K562 (cell line): ENCODE data around the gene F11R. TPM values are rescaled to one million over a fixed set of nuclear protein-coding genes. Genes with fewer than 3 reads are reported as not detected.

Experiments used
- EP300 ChIP-seq: IDR thresholded peaks from 2 replicates; pipeline ENCODE4 v1.6.1; 2012; ENCODE audit warnings: low read length, improper control_type of control experiment
- FOXK2 ChIP-seq, 2 experiments: fragments of 450-650 bp; IDR thresholded peaks in 1 of 2; conservative IDR thresholded peaks in 1 of 2; 2 replicates each; pipeline ENCODE4 v1.6.1; 2016; ENCODE audit warnings: low read depth in 2 of 2, mild to moderate bottlenecking in 1 of 2
- HMGXB4 ChIP-seq: sonication (generic); formaldehyde crosslinking; IDR thresholded peaks from 2 replicates; pipeline ENCODE4 v1.8.1; 2023; ENCODE audit warnings: mild to moderate bottlenecking, missing genetic modification reagents
- MAZ ChIP-seq, 2 experiments: fragments of 450-650 bp in 1 of 2; sonication (generic) in 1 of 2; formaldehyde crosslinking; IDR thresholded peaks in 1 of 2; conservative IDR thresholded peaks in 1 of 2; 2 replicates each; pipeline versions ENCODE4 v1.4.0 to v1.5.0; 2020; ENCODE audit warnings: mild to moderate bottlenecking in 1 of 2, missing genetic modification reagents in 1 of 2
- MXI1 ChIP-seq: IDR thresholded peaks from 2 replicates; pipeline ENCODE4 v1.6.1; 2011; ENCODE audit warnings: low read depth, mild to moderate bottlenecking, improper control_type of control experiment, low read length
- NR4A1 ChIP-seq, 2 experiments: fragments of 250-450 bp in 1 of 2; fragments of 450-650 bp in 1 of 2; sonication (Bioruptor Pico) in 1 of 2; IDR thresholded peaks; 2 replicates each; pipeline versions ENCODE4 v1.4.0 to v1.6.1; 2016 to 2020; ENCODE audit warnings: mild to moderate bottlenecking in 2 of 2, missing compliant biosample characterization in 1 of 2, missing genetic modification characterization in 1 of 2, moderate library complexity in 1 of 2
- STAG1 ChIP-seq: sonication (generic); formaldehyde crosslinking; IDR thresholded peaks from 2 replicates; pipeline ENCODE4 v1.5.0; 2020; ENCODE audit warnings: missing genetic modification reagents, borderline replicate concordance
- TCF7 ChIP-seq: sonication (generic); IDR thresholded peaks from 2 replicates; pipeline ENCODE4 v1.6.1; 2016; ENCODE audit warnings: antibody characterized with exemption, borderline replicate concordance
- TSHZ1 ChIP-seq: fragments of 250-450 bp; sonication (Bioruptor Pico); IDR thresholded peaks from 2 replicates; pipeline ENCODE4 v1.4.0; 2020; ENCODE audit warnings: mild to moderate bottlenecking, moderate library complexity
- ZBTB17 ChIP-seq: fragments of 450-650 bp; formaldehyde crosslinking; IDR thresholded peaks from 2 replicates; pipeline ENCODE4 v1.4.0; 2020; ENCODE audit warnings: mild to moderate bottlenecking
- ZBTB2 ChIP-seq: fragments of 450-650 bp; IDR thresholded peaks from 2 replicates; pipeline ENCODE4 v1.6.1; 2016; ENCODE audit warnings: antibody characterized with exemption
- ZNF133 ChIP-seq: fragments of 250-450 bp; sonication (Bioruptor Pico); IDR thresholded peaks from 2 replicates; pipeline ENCODE4 v1.4.0; 2020; ENCODE audit warnings: mild to moderate bottlenecking
- ZNF311 ChIP-seq: fragments of 250-450 bp; sonication (Bioruptor Pico); IDR thresholded peaks from 2 replicates; pipeline ENCODE4 v1.4.0; 2020; ENCODE audit warnings: mild to moderate bottlenecking, moderate library complexity
- ZNF584 ChIP-seq: fragments of 200-800 bp; sonication (Bioruptor generic); IDR thresholded peaks from 2 replicates; pipeline ENCODE4 v1.6.1; 2016; ENCODE audit warnings: low read depth, mild to moderate bottlenecking, missing genetic modification characterization, missing compliant biosample characterization
- polyA plus RNA-seq, 8 experiments: library from polyadenylated mRNA; depleted of rRNA in 4 of 8; stranded (reverse) in 5 of 8; unstranded in 3 of 8; fragments of >200 nt; fragmentation: Nextera tagmentation in 2 of 8; fragmentation: Illumina TruSeq in 1 of 8; extraction: Ambion mirVana in 2 of 8; extraction: Trizol in 1 of 8; gene quantifications; 2 replicates each; pipeline versions ENCODE4 v1.2.1 to v1.2.3, GENCODE V29; 2011 to 2014; ENCODE audit warnings: inconsistent platforms in 1 of 8, missing spikeins in 1 of 8
- total RNA-seq, 7 experiments: library from RNA; depleted of rRNA in 6 of 7; stranded (reverse); fragments of >200 nt in 6 of 7; fragmentation: Illumina TruSeq in 2 of 7; extraction: Trizol in 2 of 7; gene quantifications; 2 replicates each; pipeline versions ENCODE4 v1.2.1 to v1.2.3, GENCODE V29; 2011 to 2021; ENCODE audit warnings: low replicate concordance in 1 of 7

The F11R gene
- total and polyA plus RNA-seq, 9 of the 15 experiments (the other 6 are each of a cell fraction or from before 2014, with no cell fraction given), result 27.4 to 187 (median 52.5) TPM

GRCh38 chr1:161045736-161046604 lies 25.0 kb upstream of the F11R start, which contains the start of gene USF1 (continued):
- TF ChIP-seq ZNF584 (peak; percentile 60; the same call in 1 of the 2 replicates), MXI1 (no peak), ZNF311 (CRISPR knock-in tag) (peak; percentile 64; the same call in 1 of the 2 replicates), TSHZ1 (CRISPR knock-in tag) (no peak), ZNF133 (CRISPR knock-in tag) (no peak), MAZ (CRISPR knock-in tag; conservative IDR thresholded peaks at IDR 0.05 in 1 of 2, IDR thresholded peaks at IDR 0.05 in 1 of 2) (peak; percentile 51 to 54; a peak in 2 of 4 replicates), ZBTB17 (peak; percentile 33; the same call in 1 of the 2 replicates), STAG1 (CRISPR knock-in tag) (no peak), FOXK2 (conservative IDR thresholded peaks at IDR 0.05 in 1 of 2, IDR thresholded peaks at IDR 0.05 in 1 of 2; ENCODE audit: low read depth in 2 of 2) (peak in 1 of 2 experiments; percentile 57; a peak in 2 of 4 replicates), ZBTB2 (peak; percentile 82), NR4A1 (CRISPR knock-in tag; IDR thresholded peaks at IDR 0.05) (no peak), NR4A1 (tag; IDR thresholded peaks at IDR 0.05) (peak; percentile 40; the same call in 1 of the 2 replicates), TCF7 (no peak), HMGXB4 (CRISPR knock-in tag) (peak; percentile 50; the same call in 1 of the 2 replicates), EP300 (0 out of 2 replicates have a peak, but pooled peaks have one; percentile 6)
